PC-3 (cell line): Measurements from ENCODE around the gene PLEKHG3.

Source experiments
- EZH2 ChIP-seq: fragments of 300-600 bp; sonication (generic); IDR thresholded peaks from one replicate; pipeline ENCODE4 v1.6.1; 2017; ENCODE audit warnings: antibody characterized with exemption, mild to moderate bottlenecking, low read length; ENCODE audit not compliant: unreplicated experiment
- EZH2phosphoT487 ChIP-seq: fragments of 300-600 bp; sonication (generic); IDR thresholded peaks from 2 replicates; pipeline ENCODE4 v1.6.1; 2018; ENCODE audit warnings: mild to moderate bottlenecking, antibody characterized with exemption, low read length, borderline replicate concordance
- TF ChIP-seq, protein P1 (sequence below): fragments of 300-600 bp; sonication (generic); conservative IDR thresholded peaks from 2 replicates; pipeline ENCODE4 v1.5.1; 2017; ENCODE audit warnings: antibody characterized with exemption, low read depth, mild to moderate bottlenecking, low read length

DNA sequence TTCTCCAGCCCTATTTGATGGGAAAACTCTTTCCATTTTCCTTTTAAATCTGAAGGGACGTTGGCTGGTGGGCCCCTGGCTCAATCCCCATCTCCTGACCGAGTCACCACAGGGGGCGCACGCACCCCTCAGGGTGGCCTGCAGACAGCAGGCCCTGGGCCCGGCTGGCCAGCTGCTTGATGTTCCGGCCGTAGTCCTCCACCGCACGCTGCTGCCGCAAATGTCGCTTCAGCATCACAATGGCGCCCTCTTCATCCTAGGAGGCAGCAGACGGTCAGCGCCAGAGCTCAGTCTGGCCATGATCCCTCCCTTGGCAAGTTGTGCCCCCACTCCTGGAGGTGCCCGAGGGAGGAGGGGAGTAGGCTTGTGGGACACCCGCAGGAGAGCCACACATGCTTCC is 70.0 kb downstream of the PLEKHG3 start:
- TF ChIP-seq, protein P1, sequence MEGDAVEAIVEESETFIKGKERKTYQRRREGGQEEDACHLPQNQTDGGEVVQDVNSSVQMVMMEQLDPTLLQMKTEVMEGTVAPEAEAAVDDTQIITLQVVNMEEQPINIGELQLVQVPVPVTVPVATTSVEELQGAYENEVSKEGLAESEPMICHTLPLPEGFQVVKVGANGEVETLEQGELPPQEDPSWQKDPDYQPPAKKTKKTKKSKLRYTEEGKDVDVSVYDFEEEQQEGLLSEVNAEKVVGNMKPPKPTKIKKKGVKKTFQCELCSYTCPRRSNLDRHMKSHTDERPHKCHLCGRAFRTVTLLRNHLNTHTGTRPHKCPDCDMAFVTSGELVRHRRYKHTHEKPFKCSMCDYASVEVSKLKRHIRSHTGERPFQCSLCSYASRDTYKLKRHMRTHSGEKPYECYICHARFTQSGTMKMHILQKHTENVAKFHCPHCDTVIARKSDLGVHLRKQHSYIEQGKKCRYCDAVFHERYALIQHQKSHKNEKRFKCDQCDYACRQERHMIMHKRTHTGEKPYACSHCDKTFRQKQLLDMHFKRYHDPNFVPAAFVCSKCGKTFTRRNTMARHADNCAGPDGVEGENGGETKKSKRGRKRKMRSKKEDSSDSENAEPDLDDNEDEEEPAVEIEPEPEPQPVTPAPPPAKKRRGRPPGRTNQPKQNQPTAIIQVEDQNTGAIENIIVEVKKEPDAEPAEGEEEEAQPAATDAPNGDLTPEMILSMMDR = 0 out of 2 replicates have a peak, but pooled peaks have one; percentile 15
- TF ChIP-seq EZH2 (no peak), EZH2phosphoT487 (no peak)
